Measurements from ENCODE around the gene EIF3L. TPM values are rescaled to one million over a fixed set of nuclear protein-coding genes. Genes with fewer than 3 reads are reported as not detected.

The EIF3L gene
- total and polyA plus RNA-seq, 2 of the 8 experiments (the other 6 are each of a cell fraction or from before 2014, with no cell fraction given): 639 to 886 TPM

GRCh38 chr22:37815593-37815992 is 33.6 kb upstream of the EIF3L start:
- no peak overlapping the region for H3K4me2 ChIP-seq (ENCODE audit: insufficient read depth in 1 of 2, low read depth in 2 of 2, low read length in 2 of 2)
- CTCF ChIA-PET (ENCODE audit: partially characterized antibody): interaction anchor here (0.6 to 7.7 kb wide), 10 partner anchors 8 to 179 kb away, joined by 3 to 80 read pairs (median 3); partner anchors contain the start of genes ANKRD54, GCAT and LGALS1
- H2AK5ac ChIP-seq (ENCODE audit: low read depth, low read length): no peak overlapping the region
- H3K4me3 ChIP-seq (ENCODE audit: extremely low read depth in 1 of 4, insufficient read depth in 2 of 4, low read depth in 3 of 4, low read length in 4 of 4): no peak overlapping the region
- peaks cover 0 to 15% (median 12%) of the 10 kb centered on the region in 4 experiments; a peak in 6 of 7 replicates for H3K4me1 ChIP-seq (replicated peaks in 1 of 4; ENCODE audit: control insufficient read depth in 3 of 4, insufficient read depth in 4 of 4, low read length in 3 of 4)
- H3K9ac ChIP-seq (replicated peaks in 1 of 4; ENCODE audit: extremely low read depth in 1 of 4, low read depth in 3 of 4, low read length in 3 of 4): no peak overlapping the region
- 92% methylated on average over 12 of the region's 12 CpGs; no CpG with 5 or more reads in 1 of the 2 experiments for WGBS, 2 experiments (ENCODE audit: extremely low coverage in 1 of 2, insufficient coverage in 1 of 2, insufficient read length in 1 of 2, insufficient replicate concordance in 2 of 2, low coverage in 1 of 2, low lambda C conversion rate in 2 of 2, missing lambda C conversion rate in 1 of 2)
- FAIRE-seq: no peak
- peaks cover 0 to 5% of the 10 kb centered on the region in 2 experiments for H4K20me1 ChIP-seq (replicated peaks in 1 of 2; ENCODE audit: control insufficient read depth in 1 of 2, insufficient read depth in 2 of 2, low read length in 2 of 2)
- no peak overlapping the region for H3K18ac ChIP-seq (ENCODE audit: extremely low read depth, low read length)
- no peak overlapping the region for H2AFZ ChIP-seq (ENCODE audit: low read length)
- no peaks in the 10 kb centered on the region for H3K79me2 ChIP-seq (ENCODE audit: control insufficient read depth in 1 of 2, insufficient read depth in 2 of 2, low read length in 2 of 2)
- H3K23me2 ChIP-seq (ENCODE audit: low read depth, low read length): peaks cover 10% of the 10 kb centered on the region; the same call in 1 of the 2 replicates
- no peak overlapping the region for H3K27ac ChIP-seq (ENCODE audit: low read depth, low read length)
- no peak for TF ChIP-seq BCL11A (IDR thresholded peaks at IDR 0.05; ENCODE audit: low read depth in 2 of 2, low read length in 2 of 2)
- TF ChIP-seq GTF2F1 (IDR thresholded peaks at IDR 0.05; ENCODE audit: borderline replicate concordance, low read depth, low read length): no peak
- no peak for TF ChIP-seq MAFK (IDR thresholded peaks at IDR 0.05; ENCODE audit: low read depth, low read length)
- TF ChIP-seq EGR1 (IDR thresholded peaks at IDR 0.05; ENCODE audit: borderline replicate concordance, low read depth, low read length): no peak
- no peak overlapping the region for H2BK15ac ChIP-seq (ENCODE audit: low read length)
- H3K27me3 ChIP-seq (replicated peaks in 1 of 4; ENCODE audit: control insufficient read depth in 3 of 4, extremely low read depth in 1 of 4, insufficient read depth in 3 of 4, low read length in 3 of 4): peaks cover 0 to 23% (median 20%) of the 10 kb centered on the region in 4 experiments; a peak in 6 of 7 replicates
- no peak overlapping the region for H2BK12ac ChIP-seq (ENCODE audit: low read depth, low read length)
- no peaks in the 10 kb centered on the region for H3K79me1 ChIP-seq (ENCODE audit: low read depth, low read length)
- no peak overlapping the region for H2BK5ac ChIP-seq (ENCODE audit: low read depth, low read length)
- no peak overlapping the region for H2BK120ac ChIP-seq (replicated peaks; ENCODE audit: low read depth, low read length)
- H3K23ac ChIP-seq (ENCODE audit: insufficient read length): no peak overlapping the region
- H3K4ac ChIP-seq (replicated peaks; ENCODE audit: insufficient read length, low read depth, low read length): no peak overlapping the region
- no peak overlapping the region for H2BK20ac ChIP-seq (ENCODE audit: low read length)
- no peak overlapping the region for H4K91ac ChIP-seq (replicated peaks; ENCODE audit: insufficient read length, low read length)
- POLR2A ChIA-PET (ENCODE audit: partially characterized antibody): interaction anchor here (0.6 to 6.2 kb wide), 6 partner anchors 9 to 46 kb away, joined by 3 to 142 read pairs (median 4); partner anchors contain the start of genes ANKRD54 and GCAT
- no peak for DNase-seq (ENCODE audit: low read depth in 1 of 2, low spot score in 2 of 2)
- no peak overlapping the region for H3K56ac ChIP-seq (replicated peaks; ENCODE audit: insufficient read length, low read depth, low read length)
- no peak overlapping the region for H3K14ac ChIP-seq (ENCODE audit: insufficient read length)
- peaks cover 0 to 11% (median 5%) of the 10 kb centered on the region in 4 experiments; a peak in 5 of 8 replicates for H3K36me3 ChIP-seq (ENCODE audit: control insufficient read depth in 2 of 4, insufficient read depth in 4 of 4, low read length in 3 of 4)
- H3K9me3 ChIP-seq (ENCODE audit: insufficient read depth in 2 of 2, low read depth in 1 of 2, low read length in 1 of 2): no peaks in the 10 kb centered on the region
- no peak overlapping the region; the same call in 1 of the 2 replicates for H4K8ac ChIP-seq (ENCODE audit: extremely low read depth, insufficient read depth, low read length)
- no peak overlapping the region for H4K5ac ChIP-seq (ENCODE audit: insufficient read length, low read depth, low read length)
